IPS DF 4.7 (cell line): ENCODE data around the gene FFAR1.

Experiments used
- DNase-seq: peaks from one replicate; pipeline ENCODE4 v3.0.0-alpha.2; 2013; ENCODE audit warnings: low spot score; ENCODE audit errors: extremely low read depth

The FFAR1 gene

DNA sequence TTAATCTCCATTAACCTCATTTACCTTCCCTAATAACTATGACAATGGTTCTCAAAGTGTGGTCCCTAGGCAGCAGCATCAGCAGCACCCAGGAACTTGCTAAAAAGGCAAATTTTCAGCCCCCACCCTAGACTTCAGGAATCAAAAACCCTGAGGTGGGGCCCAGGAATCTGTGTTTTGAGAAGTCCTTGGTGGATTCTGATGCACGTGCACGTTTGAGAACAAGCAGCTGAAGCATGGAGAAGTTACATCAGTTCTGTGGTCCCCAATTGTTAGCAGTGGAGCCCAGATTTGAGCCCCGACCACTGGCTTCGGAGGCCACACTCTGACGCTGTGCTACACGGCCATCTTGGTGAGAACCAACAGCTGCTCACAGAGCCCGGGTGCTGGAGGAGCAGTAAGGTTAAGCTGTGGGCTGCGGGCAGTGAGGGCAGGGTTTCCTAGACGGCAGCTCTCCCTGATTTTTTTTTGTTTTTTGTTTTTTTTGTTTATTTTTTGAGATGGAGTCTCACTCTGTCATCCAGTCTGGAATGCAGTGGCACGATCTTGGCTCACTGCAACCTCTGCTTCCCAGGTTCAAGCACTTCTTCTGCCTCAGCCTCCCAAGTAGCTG is 32.7 kb upstream of the FFAR1 start:
- no peak for DNase-seq

DNA sequence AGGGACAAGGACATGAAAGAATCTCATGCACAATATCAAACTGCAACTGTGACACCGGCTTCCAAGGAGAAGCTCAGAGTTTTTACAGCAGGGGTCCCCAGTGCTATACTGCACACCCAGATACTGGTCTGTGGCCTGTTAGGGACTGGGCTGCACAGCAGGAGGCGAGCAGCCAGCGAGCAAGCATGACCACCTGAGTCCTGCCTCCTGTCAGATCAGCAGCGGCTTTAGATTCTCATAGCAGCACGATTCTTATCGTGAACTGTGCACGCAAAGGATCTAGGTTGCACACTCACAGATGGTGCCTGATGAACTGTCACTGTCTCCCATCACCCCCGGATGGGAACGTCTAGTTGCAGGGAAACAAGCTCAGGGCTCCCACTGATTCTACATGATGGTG is 31.8 kb upstream of the FFAR1 start:
- no peak for DNase-seq

DNA sequence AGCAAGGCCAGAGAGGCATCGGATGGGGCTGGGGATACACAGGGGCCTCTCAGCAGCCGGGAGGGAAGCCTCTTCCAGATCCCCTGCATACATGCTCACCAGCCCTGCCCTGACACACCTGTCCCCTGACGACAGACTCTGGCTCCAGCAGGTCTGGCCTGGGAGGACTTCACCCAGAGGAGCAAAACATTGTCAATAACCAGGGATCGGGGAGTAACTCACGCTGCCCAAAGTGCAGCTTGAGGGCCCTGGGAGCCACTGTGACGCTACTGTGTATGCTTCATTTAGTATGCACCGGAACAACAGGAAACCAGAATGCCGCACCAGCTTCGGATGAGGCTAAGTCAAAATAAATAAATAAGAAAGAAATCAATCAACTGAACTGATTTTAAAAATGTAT is 31.1 kb upstream of the FFAR1 start:
- no peak for DNase-seq

DNA sequence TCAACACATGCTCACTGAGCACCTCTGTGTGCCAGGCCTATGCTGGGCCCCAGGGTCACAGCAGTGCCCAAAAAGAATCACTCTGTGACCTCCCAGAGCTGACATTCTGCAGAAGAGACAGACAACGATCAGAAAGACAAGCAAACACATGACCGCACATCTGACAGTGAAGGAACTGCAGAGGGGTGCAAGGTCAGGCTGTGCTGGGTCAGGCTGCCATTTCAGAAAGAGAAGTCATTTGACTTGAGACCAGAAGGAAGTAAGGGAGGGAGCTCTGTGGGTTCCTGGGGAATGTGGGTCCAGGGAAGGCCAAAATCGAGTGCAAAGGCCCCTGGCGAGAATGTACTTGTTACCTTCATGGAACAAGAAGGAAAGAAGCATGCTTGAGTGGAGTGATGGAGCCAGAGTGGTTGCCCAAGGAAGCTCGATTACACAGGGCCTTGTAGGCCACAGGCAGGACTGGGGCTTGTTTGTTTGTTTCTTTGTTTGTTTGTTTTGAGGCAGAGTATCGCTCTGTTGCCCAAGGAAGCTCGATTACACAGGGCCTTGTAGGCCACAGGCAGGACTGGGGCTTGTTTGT is 30.1 kb upstream of the FFAR1 start:
- no peak for DNase-seq

DNA sequence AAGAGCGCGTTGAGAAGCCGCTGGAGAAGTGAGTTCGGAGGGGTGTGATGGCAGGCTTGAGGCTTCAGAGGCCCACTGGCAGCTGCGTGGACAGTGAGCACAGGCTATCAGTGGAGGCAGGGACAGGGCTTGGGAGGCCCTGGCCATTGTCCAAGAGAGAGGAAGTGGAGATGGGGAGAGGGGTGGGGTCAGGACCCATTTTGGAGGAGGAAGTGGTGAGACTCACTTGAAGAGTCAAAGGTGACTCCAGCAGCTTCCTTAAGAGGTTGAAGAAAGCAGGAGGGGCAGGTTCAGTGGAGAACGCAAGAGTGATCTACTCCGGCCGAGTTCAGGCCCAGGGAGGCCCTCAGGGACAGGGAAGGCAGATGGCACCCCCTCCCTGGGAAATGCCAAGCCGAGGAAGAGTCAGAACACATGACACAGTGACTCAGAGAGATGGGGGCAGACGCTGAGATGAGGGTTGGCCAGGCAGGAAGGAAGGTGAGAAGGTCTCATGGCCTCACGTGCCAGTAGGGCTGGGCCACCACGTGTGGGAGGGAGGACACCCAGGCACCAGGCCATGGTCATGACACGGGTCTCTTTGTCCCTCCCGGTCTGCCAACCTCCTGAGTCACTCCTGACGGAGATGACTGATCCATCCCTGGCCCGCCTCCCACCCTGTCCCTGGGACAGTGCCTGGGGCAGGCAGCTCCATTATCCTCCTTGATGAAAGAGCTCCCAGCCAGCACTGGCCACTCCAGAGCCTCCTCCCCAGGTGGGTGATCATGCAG is 28.8 kb upstream of the FFAR1 start:
- no peak for DNase-seq

DNA sequence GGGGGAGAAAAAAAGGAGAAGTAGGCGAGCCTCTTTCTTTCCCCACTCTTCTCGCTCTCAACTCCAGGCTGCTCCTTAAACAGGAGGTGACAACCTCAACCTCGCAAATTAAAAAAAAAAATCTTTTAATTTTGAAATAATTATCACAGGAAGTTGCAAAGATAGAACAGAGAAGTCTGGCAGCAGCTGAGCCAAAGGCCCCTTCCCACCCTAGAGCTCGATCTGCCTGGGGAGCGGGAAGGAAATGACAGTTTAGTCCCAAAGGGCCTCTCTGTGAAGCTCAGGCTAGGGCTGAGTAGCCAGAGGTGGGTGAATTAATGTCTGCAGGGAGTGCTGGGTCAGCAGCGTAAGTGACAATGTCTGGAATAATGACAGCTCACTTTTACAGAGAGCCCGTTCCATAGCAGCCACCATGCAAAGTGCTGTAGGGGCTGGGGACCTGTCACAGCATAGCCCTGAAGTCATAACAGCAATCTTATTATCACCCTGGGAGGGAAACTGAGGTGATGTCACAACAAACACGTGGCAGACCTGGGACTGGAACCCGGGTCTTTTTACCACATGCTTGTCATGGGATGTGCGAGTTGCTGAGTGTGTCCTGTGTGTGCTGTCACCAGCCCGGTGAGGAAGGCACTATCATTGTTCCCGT is 27.5 kb upstream of the FFAR1 start:
- no peak for DNase-seq

DNA sequence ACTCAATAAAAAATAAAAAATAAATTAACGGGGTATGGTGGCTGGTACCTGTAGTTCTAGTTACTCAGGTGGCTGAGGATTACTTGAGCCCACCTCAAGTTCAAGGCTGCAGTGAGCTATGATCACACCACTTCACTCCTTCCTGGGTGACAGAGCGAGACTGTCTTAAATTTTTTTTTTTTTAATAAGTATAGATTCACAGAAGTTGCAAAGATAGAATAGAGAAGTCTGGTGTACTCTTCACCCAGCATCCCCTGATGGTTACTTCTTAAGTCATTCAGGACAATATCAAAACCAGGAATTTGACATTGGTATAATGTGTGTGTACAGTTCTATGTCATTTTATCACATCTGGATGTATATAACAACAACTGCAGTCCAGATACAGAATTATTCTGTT is 26.4 kb upstream of the FFAR1 start:
- no peak for DNase-seq

DNA sequence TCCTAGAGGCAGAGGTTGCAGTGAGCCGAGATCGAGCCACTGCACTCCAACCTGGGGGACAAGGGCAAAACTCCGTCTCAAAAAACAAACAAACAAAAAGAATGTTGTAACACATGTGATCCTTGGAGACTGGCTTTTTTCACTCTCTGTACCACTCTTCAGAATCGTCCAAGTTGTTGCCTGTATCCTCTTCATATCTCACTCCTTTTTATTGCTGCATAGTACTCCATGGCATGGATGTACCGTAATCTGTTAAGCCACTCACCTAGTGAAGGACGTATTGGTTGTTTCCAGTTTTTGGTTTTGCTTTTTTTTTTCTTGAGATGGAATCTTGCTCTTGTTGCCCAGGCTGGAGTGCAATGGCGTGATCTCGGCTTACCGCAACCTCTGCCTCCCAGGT is 25.7 kb upstream of the FFAR1 start:
- no peak for DNase-seq

DNA sequence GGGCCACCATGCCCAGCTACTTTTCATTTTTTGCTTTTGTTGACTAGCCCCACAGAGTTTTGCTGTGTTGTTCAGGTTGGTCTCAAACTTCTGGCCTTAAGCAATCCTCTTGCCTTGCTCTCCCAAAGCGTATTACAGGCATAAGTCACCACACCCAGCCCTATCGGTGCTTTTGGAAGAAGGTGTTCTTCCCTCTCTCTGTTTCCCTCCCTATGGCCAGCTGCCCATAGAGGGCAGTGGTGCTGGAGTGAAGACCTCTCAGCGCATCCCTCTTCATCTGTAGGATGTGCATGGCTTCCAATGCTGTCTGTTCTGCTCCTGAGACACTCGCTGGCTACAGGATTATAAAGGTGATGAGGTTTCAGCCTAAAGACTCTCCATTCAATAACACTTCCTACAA is 20.1 kb upstream of the FFAR1 start:
- no peak for DNase-seq

DNA sequence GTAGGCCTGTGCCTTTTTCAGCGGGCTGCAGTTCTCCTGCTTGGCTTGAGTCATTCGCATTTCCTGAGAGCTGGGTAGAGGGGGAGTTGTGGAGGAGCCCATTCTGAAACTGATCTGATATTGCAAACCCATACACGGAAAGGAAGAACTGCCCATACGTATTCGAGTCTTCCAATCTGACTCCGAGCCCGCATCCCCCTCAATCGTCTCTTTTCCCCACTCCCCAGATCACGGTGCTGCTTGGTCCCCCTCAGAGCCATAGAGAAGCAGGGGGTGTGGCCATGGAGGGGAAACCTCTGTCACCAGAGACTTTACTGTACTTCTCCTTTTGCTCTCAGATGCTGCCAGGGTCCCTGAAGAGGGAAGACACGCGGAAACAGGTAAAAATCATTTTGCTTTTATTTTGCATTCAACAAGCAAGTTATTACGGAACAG is 18.8 kb upstream of the FFAR1 start, which contains the start of gene CD22:
Gene CD22, plus strand, starts transcription at position 337 of the 435 bp plus-strand sequence. CDS start 2,854 bp downstream, outside the sequence.
- no peak for DNase-seq

DNA sequence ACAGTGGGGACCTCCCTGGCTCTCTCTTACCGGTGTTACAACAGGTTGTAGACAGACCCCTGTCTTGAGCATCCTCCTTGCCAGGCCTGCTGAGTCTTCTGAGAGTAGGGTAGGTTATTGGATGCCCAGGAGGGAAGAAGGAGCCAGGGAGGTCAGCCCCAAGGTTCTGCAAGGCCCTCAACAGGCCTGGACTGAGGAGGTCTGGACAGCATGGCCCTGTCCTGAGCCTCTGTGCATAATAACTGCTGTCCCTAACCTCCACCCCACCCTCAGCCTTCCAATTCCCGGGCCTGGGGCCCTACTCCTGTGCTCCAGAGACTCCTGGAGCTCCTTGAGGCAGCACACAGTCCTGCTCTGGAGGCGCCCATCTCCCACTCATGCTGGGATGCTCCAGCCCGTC is 18.4 kb upstream of the FFAR1 start:
- no peak for DNase-seq

DNA sequence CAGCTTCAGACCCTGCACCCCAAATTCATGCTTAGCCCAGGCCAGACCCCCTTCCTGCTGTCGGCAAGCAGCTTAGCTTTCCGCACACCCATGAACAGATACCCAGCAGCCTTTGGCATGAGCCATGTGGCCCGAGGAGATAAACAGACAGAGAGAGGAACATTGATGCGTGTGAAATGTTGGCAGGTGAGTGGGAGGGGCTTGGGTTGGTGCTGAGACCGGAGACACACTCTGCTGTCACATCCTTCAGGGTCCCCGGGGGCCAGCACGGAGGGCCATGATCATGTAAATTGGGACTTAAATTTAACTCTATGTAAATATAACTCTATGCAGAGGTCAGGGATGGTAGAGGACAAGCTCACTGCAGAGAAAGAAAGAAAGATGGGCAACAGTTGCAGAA is 17.2 kb upstream of the FFAR1 start:
- DNase-seq: no peak

DNA sequence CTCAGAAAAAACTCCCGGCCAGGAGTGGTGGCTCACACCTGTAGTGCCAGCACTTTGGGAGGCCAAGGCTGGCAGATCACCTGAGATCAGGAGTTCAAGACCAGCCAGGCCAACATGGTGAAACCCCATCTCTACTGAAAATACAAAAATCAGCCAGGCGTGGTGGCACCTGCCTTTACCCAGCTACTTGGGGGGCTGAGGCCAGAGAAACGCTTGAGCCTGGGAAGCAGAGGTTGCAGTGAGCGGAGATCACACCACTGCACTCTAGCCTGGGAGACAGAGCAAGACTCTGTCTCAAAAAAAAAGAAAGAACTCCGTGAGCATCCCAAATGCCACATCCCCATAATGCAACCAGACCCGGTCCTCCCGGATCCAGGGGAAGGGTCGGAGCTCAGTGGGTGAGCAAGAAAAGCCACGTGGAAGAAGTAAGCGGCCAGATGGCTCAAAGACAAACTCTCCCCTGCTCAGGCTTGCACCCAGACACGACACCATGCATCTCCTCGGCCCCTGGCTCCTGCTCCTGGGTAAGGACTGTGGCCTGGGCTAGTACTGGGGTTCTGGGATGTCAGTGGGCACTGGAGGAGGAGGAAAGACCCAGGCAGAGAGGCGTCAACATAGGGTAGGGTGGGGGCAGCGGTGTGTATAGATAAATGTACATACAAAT is 16.0 kb upstream of the FFAR1 start:
- DNase-seq: no peak

DNA sequence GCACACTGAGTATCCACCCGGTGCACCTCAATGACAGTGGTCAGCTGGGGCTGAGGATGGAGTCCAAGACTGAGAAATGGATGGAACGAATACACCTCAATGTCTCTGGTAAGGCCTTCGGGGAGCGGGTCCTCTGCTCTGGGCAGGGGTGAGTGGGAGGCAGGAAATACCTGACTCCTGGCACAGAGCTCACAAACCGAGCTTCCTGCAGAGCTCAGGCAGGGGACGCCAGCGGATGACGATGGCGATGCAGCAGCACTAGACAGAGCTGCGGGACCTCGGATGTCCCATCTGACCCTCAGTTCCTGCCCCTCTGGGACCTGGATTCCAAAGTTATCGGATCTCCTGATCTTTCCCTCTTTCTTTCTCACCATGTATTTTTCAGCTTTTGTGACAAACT is 14.9 kb upstream of the FFAR1 start:
- no peak for DNase-seq

DNA sequence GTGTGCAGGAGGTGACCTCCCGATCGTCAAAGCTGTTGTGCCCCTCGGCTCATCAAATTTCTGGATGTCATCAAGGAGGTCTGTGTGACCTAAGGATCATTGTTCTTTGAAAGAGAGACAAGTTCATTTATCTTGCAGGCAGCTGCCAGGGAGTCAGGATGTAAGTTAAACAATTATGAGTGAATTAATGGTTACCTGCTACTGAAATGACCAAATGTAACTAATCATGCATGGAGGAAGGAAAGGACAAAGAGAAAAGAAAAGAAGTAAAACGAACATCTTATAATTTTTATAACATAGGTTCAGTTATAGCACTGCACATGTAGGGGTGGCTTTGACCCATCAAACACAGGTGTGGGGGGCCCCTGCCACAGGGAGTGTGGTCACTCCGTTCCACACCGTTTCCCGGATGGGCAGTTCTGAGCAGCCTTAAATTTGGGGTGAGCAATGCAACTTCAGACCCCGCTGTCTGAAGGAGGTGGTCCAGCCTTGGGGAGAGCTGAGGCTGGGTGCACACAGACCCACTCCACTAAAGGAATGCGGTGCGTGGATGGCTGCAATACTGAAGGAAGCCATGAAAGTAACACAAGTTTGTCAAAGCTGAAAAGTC is 13.5 kb upstream of the FFAR1 start:
- DNase-seq: no peak

DNA sequence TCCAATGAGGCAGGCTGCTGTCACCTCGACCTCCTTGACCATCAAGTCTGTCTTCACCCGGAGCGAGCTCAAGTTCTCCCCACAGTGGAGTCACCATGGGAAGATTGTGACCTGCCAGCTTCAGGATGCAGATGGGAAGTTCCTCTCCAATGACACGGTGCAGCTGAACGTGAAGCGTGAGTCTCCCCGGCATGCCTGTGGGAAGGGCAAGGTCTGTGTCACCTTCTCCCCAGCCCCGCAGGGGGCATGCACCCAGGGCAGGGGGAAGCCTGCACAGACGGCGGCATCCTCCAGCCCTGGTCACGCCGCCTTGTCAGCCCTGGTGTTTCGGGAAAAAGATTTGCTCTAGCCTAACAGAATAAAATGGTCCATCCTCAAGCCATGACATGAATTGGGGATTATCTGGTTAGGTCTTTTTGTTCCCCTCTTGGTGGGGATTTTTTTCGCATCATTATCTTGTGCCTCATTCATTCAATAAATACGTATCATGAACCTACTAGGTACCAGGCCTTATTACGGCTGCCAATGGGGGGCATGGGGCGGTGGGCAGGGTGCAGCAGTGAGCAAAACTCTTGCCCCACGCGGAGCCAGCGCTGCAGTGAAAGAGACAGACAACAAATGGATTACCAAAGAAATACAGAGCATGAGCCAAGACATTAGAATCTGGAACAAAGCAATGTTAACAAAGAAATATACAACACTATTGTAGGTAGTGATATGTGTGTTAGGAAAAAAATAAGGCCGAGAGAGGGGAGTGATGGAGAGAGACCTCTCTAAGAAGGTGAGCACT is 11.3 kb upstream of the FFAR1 start:
- DNase-seq: no peak

DNA sequence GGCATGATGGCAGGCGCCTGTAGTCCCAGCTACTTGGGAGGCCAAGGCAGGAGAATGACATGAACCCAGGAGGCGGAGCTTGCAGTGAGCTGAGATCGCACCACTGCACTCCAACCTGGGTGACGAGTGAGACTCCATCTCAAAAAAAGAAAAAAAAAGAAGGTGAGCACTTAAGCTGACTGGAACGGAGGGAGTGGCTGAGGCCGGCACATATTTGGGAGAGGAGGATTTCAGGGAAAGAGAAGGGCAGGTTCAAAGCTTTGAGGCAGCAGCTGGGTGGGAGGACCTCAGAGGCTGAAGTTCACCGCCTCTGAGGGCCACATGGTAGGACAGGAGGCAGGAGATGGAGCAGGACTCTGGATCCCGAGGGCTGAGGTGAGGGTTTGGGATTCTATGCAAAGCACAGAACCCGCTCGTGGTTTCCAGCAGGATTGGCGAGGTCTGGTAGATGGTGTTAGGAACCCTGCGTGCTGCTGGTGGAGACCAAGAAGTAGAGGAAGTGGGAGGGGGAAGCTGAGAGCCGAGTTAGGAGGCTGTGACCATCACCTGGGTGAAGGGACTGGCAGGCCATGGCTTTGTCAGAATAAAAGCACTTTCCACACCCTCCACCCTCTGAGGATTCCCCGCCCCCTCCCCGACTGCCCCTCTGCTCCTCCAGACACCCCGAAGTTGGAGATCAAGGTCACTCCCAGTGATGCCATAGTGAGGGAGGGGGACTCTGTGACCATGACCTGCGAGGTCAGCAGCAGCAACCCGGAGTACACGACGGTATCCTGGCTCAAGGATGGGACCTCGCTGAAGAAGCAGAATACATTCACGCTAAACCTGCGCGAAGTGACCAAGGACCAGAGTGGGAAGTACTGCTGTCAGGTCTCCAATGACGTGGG is 10.4 kb upstream of the FFAR1 start:
- no peak for DNase-seq

DNA sequence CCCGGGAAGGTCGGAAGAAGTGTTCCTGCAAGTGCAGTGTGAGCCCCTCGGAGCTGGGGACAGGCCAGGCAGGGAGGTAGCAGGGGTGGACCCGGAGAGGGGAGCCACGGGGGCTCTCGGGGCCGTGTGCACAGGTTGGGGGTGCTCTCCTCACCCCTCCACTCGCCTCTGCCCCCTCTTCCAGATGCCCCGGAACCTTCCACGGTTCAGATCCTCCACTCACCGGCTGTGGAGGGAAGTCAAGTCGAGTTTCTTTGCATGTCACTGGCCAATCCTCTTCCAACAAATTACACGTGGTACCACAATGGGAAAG is 9.8 kb upstream of the FFAR1 start:
- no peak for DNase-seq

DNA sequence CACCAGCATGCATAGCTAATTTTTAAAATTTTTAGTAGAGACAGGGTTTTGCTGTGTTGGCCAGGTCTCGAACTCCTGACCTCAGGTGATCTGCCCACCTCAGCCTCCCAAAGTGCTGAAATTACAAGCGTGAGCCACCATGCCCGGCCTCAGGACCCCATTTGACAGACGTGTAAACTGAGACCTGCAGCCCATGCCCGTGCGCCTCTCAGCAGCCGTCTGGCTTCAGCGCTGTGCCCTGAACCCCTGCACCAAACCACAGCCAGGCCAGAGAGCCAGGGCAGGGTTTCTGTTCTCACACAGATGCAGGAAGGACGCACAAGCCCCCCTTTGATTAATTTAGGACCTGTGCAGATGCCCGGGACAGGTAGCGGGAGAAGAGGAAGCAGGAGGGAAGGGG is 7.3 kb upstream of the FFAR1 start:
- no peak for DNase-seq

DNA sequence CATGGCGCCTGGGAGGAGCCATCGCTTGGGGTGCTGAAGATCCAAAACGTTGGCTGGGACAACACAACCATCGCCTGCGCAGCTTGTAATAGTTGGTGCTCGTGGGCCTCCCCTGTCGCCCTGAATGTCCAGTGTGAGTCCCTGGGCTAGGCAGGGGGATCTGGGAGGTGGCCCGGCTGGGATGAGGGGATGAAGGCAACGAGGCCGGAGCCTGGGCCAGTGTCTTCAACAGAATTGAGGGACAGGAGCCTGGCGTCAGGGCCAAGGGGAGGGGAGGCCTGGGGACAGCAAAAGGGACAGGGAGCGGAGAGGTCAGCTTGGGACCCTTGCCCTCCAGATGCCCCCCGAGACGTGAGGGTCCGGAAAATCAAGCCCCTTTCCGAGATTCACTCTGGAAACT is 6.7 kb upstream of the FFAR1 start:
- no peak for DNase-seq
